ENCODE measurements around the gene ACTR3.

DNA sequence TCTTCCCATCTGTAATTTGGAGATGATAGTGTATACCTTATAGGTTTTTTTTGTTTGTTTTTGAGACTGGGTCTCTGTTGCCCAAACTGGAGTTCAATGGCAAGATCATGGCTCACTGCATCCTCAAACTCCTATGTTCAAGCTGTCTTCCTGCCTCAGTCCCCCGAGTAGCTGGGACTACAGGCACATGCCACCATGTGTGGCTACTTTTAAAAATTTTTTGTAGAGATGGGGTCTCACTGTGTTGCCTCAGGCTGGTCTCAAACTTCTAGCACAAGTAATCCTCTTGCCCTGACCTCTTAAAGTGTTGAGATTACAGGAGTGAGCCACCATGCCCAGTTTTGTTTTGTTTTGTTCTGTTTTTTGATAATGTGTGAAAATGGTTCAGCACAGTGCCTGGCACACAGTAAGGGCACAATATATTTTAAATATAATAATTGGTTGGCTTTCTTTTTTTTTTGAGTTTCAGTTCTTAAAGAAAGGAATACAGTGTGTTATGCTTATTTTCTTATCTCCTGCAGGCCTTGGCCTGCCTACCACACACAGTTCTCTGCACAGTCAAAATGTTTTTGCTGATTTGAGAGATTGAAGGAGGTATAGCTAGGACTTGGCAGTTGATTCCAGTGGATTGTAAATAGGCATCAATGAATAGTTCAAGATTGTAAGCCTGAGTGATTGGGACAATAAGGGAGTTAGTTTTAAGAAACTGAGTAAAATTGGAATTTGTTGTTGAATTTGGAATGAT, 6.1 kb downstream of the ACTR3 start:
- TF ChIP-seq, protein P1, sequence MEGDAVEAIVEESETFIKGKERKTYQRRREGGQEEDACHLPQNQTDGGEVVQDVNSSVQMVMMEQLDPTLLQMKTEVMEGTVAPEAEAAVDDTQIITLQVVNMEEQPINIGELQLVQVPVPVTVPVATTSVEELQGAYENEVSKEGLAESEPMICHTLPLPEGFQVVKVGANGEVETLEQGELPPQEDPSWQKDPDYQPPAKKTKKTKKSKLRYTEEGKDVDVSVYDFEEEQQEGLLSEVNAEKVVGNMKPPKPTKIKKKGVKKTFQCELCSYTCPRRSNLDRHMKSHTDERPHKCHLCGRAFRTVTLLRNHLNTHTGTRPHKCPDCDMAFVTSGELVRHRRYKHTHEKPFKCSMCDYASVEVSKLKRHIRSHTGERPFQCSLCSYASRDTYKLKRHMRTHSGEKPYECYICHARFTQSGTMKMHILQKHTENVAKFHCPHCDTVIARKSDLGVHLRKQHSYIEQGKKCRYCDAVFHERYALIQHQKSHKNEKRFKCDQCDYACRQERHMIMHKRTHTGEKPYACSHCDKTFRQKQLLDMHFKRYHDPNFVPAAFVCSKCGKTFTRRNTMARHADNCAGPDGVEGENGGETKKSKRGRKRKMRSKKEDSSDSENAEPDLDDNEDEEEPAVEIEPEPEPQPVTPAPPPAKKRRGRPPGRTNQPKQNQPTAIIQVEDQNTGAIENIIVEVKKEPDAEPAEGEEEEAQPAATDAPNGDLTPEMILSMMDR (IDR thresholded peaks at IDR 0.05), result no peak
- TF ChIP-seq POLR2A (IDR thresholded peaks at IDR 0.05), result no peak
- no peak for TF ChIP-seq POLR2AphosphoS5 (IDR thresholded peaks at IDR 0.05)
- no peak for TF ChIP-seq EP300 (IDR thresholded peaks at IDR 0.05)
